Mesothelial cell of epicardium (in vitro differentiated cells): ENCODE data around the gene WNT5A. TPM values are rescaled to one million over a fixed set of nuclear protein-coding genes. Genes with fewer than 3 reads are reported as not detected.

Experiments
- DNase-seq, 2 experiments: peaks; one replicate each; pipeline ENCODE4 v3.0.0; 2021; ENCODE audit warnings: low spot score in 2 of 2; ENCODE audit not compliant: unreplicated experiment in 2 of 2
- H3K27ac Mint-ChIP-seq: 2 replicates; pipeline ENCODE4 v1.8.0; 2021; ENCODE audit warnings: mixed read lengths
- H3K27me3 Mint-ChIP-seq: 2 replicates; pipeline ENCODE4 v1.8.0; 2021; ENCODE audit warnings: low read depth, mixed read lengths
- H3K36me3 Mint-ChIP-seq: 2 replicates; pipeline ENCODE4 v1.8.0; 2021; ENCODE audit warnings: mixed read lengths
- H3K4me1 Mint-ChIP-seq: 2 replicates; pipeline ENCODE4 v1.8.0; 2021; ENCODE audit warnings: mixed read lengths
- H3K4me3 Mint-ChIP-seq: 2 replicates; pipeline ENCODE4 v1.8.0; 2021; ENCODE audit warnings: mild to moderate bottlenecking, moderate library complexity, mixed read lengths
- H3K9me3 Mint-ChIP-seq: 2 replicates; pipeline ENCODE4 v1.8.0; 2021; ENCODE audit warnings: mixed read lengths
- total RNA-seq: library from RNA; stranded (reverse); gene quantifications from 3 replicates; pipeline ENCODE4 v1.2.1, GENCODE V29; 2021
- TF ChIP-seq, protein P1 (sequence below): fragments of 200-600 bp; sonication (generic); IDR thresholded peaks from one replicate; pipeline ENCODE4 v1.5.0; 2021; ENCODE audit warnings: antibody characterized with exemption; ENCODE audit not compliant: unreplicated experiment

The WNT5A gene
- total RNA-seq, 1 donor from 2014 or later, result 63.8 TPM

DNA sequence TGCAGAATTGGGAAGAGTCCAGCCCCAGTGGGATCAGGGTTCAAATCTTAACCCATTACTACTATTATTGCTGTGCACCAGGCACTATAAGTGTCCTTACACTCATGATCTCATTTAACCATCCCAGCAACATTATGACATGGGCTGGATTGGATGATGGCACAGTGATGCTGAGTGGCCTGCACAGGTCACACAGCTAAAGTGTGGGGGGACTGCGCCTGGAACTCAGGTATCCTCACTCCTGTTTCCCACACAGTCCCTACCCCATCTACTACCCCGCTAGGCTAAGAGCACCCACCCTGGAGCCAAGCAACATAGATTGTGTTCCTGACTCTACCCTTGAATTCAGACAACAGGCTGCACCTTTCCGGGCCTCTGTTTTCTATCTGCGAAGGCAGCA lies 16.0 kb downstream of the WNT5A start:
- TF ChIP-seq, protein P1, sequence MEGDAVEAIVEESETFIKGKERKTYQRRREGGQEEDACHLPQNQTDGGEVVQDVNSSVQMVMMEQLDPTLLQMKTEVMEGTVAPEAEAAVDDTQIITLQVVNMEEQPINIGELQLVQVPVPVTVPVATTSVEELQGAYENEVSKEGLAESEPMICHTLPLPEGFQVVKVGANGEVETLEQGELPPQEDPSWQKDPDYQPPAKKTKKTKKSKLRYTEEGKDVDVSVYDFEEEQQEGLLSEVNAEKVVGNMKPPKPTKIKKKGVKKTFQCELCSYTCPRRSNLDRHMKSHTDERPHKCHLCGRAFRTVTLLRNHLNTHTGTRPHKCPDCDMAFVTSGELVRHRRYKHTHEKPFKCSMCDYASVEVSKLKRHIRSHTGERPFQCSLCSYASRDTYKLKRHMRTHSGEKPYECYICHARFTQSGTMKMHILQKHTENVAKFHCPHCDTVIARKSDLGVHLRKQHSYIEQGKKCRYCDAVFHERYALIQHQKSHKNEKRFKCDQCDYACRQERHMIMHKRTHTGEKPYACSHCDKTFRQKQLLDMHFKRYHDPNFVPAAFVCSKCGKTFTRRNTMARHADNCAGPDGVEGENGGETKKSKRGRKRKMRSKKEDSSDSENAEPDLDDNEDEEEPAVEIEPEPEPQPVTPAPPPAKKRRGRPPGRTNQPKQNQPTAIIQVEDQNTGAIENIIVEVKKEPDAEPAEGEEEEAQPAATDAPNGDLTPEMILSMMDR, result no peak
- H3K36me3 Mint-ChIP-seq, result peaks cover 43% of the 10 kb centered on the region
- DNase-seq, result no peak
- H3K27ac Mint-ChIP-seq, result no peak overlapping the region
- H3K4me1 Mint-ChIP-seq, result peaks cover 12% of the 10 kb centered on the region
- no peaks in the 10 kb centered on the region for H3K9me3 Mint-ChIP-seq
- no peaks in the 10 kb centered on the region for H3K27me3 Mint-ChIP-seq
- no peak overlapping the region for H3K4me3 Mint-ChIP-seq

DNA sequence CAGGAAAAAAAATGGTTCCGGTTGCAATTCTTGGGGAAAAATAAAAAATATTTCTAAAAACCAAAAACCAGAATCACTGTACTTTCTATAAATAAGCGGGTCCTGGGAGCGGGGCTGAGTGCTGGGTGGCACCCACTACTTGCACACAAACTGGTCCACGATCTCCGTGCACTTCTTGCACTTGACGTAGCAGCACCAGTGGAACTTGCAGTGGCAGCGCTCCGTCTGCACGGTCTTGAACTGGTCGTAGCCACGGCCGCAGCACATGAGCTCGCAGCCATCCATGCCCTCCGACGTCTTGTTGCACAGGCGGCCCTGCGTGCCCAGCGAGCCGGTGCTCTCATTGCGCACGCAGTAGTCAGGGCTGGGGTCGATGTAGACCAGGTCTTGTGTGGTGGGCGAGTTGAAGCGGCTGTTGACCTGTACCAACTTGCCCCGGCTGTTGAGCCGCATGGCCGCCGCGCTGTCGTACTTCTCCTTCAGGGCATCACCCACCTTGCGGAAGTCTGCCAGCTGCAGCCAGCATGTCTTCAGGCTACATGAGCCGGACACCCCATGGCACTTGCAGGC lies 17.1 kb downstream of the WNT5A start:
- H3K27ac Mint-ChIP-seq, result no peak overlapping the region
- no peaks in the 10 kb centered on the region for H3K27me3 Mint-ChIP-seq
- H3K4me1 Mint-ChIP-seq, result peaks cover 12% of the 10 kb centered on the region
- no peaks in the 10 kb centered on the region for H3K9me3 Mint-ChIP-seq
- TF ChIP-seq, protein P1, result no peak
- DNase-seq, result no peak
- peaks cover 35% of the 10 kb centered on the region for H3K36me3 Mint-ChIP-seq
- no peak overlapping the region for H3K4me3 Mint-ChIP-seq

DNA sequence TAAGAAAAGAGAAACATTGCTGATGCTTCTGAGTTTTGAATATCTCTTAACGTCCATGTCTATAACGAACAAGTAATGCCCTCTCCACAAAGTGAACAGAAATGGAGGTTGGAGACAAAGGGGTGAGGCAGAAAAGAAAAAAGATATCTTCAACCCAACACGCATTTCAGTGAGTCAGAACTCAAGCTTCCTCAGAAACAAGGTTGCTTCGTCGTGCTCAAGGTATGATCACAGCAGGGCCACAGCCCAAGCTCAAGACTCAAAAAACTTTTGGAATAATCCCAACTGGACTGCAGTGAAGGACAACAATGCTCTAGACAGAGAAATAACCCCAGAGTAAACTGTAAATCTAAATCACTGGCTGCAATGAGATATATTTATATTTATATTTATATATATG lies 18.9 kb downstream of the WNT5A start:
- Mint-ChIP-seq H3K4me1 (peaks cover 12% of the 10 kb centered on the region), H3K4me3 (no peak overlapping the region), H3K27me3 (no peaks in the 10 kb centered on the region), H3K27ac (no peak overlapping the region), H3K36me3 (peaks cover 27% of the 10 kb centered on the region), H3K9me3 (no peaks in the 10 kb centered on the region)
- DNase-seq, result no peak
- TF ChIP-seq, protein P1, result no peak

DNA sequence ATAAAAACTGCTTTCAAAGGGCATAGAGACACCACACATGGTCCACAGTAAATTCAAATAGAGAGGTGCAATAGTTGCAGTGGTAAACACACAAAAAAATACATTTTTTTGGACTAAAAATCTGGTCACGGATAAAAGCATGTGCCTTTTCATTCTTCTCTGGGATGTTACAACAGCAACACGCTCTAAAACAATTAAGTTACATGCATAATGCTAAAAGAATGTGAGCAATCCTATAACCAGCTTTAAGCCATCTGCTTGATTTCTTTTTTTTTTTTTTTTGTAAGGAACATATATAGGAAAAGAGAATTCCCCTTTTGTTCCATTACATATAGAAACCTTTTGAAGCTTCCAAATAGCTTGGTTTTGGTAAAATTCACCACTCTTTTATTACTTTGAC lies 20.0 kb downstream of the WNT5A start:
- Mint-ChIP-seq H3K4me1 (peaks cover 12% of the 10 kb centered on the region), H3K4me3 (no peak overlapping the region), H3K27me3 (no peaks in the 10 kb centered on the region), H3K27ac (no peak overlapping the region), H3K36me3 (peaks cover 20% of the 10 kb centered on the region), H3K9me3 (peaks cover 3% of the 10 kb centered on the region)
- TF ChIP-seq, protein P1, result no peak
- DNase-seq, result no peak

DNA sequence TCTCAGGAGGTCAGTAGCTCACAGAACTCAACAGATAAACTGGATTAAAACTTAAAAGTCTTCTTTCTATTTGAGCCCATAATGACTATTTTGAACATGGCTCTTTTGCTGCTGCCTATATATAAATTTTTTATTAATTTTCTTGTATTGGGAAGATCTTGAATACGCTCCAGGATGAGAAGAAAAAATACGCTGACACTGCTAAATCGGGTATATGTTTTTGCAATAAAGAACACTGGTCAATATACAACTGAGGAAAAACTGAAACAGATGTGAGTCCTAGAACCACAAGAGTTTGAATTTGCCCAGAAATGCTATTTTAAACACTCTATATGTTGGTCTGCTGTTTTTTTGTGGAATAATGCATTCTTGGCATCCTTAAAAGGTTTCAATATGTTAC lies 20.6 kb downstream of the WNT5A start:
- H3K9me3 Mint-ChIP-seq, result peaks cover 3% of the 10 kb centered on the region
- H3K27me3 Mint-ChIP-seq, result no peaks in the 10 kb centered on the region
- H3K36me3 Mint-ChIP-seq, result peaks cover 19% of the 10 kb centered on the region
- H3K27ac Mint-ChIP-seq, result no peak overlapping the region
- DNase-seq, result no peak
- peaks cover 12% of the 10 kb centered on the region for H3K4me1 Mint-ChIP-seq
- TF ChIP-seq, protein P1, result no peak
- H3K4me3 Mint-ChIP-seq, result no peak overlapping the region

DNA sequence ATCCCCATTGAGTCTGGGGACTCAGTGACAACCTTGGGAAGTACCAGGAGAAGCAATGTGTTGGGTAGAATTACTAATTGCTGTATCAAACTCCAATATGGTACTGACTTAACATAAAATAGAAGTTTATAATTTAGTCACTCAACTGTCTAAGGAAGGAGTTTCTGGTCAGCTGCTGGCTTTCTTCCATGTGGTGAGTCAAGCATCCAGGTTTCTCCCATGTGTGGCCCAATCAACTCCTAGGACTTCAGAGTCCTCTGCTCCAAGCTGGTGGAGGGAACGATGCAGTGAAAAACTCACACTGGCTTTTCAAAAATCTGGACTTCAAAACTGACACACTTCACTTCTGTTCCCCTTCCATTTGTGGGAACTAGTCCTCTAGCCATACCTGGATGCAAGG lies 25.2 kb downstream of the WNT5A start:
- Mint-ChIP-seq H3K27ac (no peak overlapping the region), H3K4me1 (peaks cover 3% of the 10 kb centered on the region), H3K9me3 (peaks cover 3% of the 10 kb centered on the region)

More for the DNA sequence above, 25.2 kb downstream of the WNT5A start:
- peaks cover 5% of the 10 kb centered on the region for H3K36me3 Mint-ChIP-seq
- TF ChIP-seq, protein P1, result no peak
- DNase-seq, result no peak
- no peaks in the 10 kb centered on the region for H3K27me3 Mint-ChIP-seq
- no peak overlapping the region for H3K4me3 Mint-ChIP-seq
